Progenitor cell of endocrine pancreas (in vitro differentiated cells): ENCODE data around the gene PTPN14. TPM values are rescaled to one million over a fixed set of nuclear protein-coding genes. Genes with fewer than 3 reads are reported as not detected.

ENCODE experiments used
- DNase-seq: peaks from one replicate; pipeline ENCODE4 v3.0.0; 2021; ENCODE audit warnings: low spot score; ENCODE audit not compliant: unreplicated experiment
- H3K27ac Mint-ChIP-seq: 2 replicates; pipeline ENCODE4 v1.8.0; 2021; ENCODE audit warnings: mild to moderate bottlenecking, moderate library complexity, mixed read lengths
- H3K27me3 Mint-ChIP-seq: 2 replicates; pipeline ENCODE4 v1.8.0; 2021; ENCODE audit warnings: mixed read lengths
- H3K36me3 Mint-ChIP-seq: 2 replicates; pipeline ENCODE4 v1.8.0; 2022; ENCODE audit warnings: mixed read lengths; ENCODE audit not compliant: insufficient read depth
- H3K4me1 Mint-ChIP-seq: 2 replicates; pipeline ENCODE4 v1.8.0; 2021; ENCODE audit warnings: low read depth, mixed read lengths
- H3K4me3 Mint-ChIP-seq: 2 replicates; pipeline ENCODE4 v1.8.0; 2021; ENCODE audit warnings: low read depth, mild to moderate bottlenecking, moderate library complexity, mixed read lengths
- H3K9me3 Mint-ChIP-seq: 2 replicates; pipeline ENCODE4 v1.8.0; 2021; ENCODE audit warnings: low read depth, mixed read lengths
- total RNA-seq: library from RNA; stranded (reverse); gene quantifications from 2 replicates; pipeline ENCODE4 v1.2.1, GENCODE V29; 2021
- TF ChIP-seq, protein P1 (sequence below): fragments of 200-600 bp; sonication (generic); IDR thresholded peaks from one replicate; pipeline ENCODE4 v1.5.0; 2021; ENCODE audit warnings: antibody characterized with exemption, mild to moderate bottlenecking; ENCODE audit not compliant: unreplicated experiment

The PTPN14 gene
- total RNA-seq, 1 donor from 2014 or later, result 37.0 TPM

DNA sequence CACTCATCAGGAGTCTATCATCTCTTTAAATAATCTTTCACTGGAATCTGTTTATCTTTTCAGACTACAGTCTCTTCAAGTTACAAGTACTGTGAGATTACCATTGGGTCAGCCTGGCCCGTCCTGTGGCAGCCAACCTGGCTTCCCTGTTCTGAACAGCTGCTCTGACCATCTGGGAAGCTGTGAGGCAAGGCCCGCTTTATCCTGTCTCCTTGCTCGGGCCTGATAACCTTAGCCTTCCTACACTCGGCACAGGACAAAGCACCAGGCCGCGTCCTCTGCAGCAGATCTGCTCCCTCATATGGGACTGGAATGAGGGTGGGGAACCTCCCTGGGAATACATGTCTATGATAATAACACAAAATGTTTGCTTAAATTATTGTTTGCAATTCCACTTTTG, 113.3 kb downstream of the PTPN14 start:
- DNase-seq, result no peak
- Mint-ChIP-seq H3K27ac (no peak overlapping the region), H3K4me1 (peaks cover 39% of the 10 kb centered on the region), H3K4me3 (no peak overlapping the region), H3K36me3 (peaks cover 7% of the 10 kb centered on the region), H3K27me3 (no peaks in the 10 kb centered on the region), H3K9me3 (peaks cover 4% of the 10 kb centered on the region)
- TF ChIP-seq, protein P1, sequence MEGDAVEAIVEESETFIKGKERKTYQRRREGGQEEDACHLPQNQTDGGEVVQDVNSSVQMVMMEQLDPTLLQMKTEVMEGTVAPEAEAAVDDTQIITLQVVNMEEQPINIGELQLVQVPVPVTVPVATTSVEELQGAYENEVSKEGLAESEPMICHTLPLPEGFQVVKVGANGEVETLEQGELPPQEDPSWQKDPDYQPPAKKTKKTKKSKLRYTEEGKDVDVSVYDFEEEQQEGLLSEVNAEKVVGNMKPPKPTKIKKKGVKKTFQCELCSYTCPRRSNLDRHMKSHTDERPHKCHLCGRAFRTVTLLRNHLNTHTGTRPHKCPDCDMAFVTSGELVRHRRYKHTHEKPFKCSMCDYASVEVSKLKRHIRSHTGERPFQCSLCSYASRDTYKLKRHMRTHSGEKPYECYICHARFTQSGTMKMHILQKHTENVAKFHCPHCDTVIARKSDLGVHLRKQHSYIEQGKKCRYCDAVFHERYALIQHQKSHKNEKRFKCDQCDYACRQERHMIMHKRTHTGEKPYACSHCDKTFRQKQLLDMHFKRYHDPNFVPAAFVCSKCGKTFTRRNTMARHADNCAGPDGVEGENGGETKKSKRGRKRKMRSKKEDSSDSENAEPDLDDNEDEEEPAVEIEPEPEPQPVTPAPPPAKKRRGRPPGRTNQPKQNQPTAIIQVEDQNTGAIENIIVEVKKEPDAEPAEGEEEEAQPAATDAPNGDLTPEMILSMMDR, result no peak

DNA sequence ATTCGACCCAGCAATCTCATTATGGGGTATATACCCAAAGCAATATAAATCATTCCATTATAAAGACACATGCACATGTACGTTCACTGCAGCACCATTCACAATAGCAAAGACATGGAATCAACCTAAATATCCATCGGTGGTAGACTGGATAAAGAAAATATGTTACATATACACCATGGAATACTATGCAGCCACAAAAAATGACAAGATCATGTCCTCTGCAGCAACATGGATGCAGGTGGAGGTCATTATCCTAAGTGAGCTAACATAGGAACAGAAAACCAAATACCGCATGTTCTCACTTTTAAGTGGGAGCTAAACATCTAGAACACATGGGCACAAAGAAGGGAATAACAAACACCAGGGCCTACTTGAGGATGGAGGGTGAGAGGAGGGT, 115.5 kb downstream of the PTPN14 start:
- Mint-ChIP-seq H3K9me3 (peaks cover 4% of the 10 kb centered on the region), H3K4me1 (peaks cover 30% of the 10 kb centered on the region), H3K36me3 (peaks cover 1% of the 10 kb centered on the region), H3K27ac (no peak overlapping the region), H3K4me3 (no peak overlapping the region), H3K27me3 (no peaks in the 10 kb centered on the region)
- TF ChIP-seq, protein P1, result no peak
- DNase-seq, result no peak

DNA sequence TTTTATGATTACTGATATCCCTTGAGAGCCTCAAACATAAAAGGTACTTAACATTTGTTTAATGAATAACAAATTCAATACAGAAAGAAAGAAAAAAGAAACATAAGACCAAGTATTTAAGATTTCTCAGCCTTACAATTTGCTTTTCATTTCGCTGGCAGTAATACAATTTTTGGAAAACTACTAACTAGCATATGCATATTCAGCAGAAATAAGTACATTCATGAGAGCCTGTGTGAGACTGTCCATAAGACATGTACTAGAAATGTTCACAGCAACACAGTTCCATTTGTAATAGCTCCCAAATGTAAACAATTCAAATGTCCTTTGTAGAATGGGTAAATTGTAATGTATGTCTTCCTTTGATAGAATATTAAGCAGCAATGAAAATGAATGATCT, 119.2 kb downstream of the PTPN14 start:
- Mint-ChIP-seq H3K27me3 (no peaks in the 10 kb centered on the region), H3K9me3 (peaks cover 4% of the 10 kb centered on the region), H3K4me1 (peaks cover 3% of the 10 kb centered on the region), H3K4me3 (no peak overlapping the region), H3K36me3 (peaks cover 1% of the 10 kb centered on the region), H3K27ac (no peak overlapping the region)
- TF ChIP-seq, protein P1, result no peak
- DNase-seq, result no peak

DNA sequence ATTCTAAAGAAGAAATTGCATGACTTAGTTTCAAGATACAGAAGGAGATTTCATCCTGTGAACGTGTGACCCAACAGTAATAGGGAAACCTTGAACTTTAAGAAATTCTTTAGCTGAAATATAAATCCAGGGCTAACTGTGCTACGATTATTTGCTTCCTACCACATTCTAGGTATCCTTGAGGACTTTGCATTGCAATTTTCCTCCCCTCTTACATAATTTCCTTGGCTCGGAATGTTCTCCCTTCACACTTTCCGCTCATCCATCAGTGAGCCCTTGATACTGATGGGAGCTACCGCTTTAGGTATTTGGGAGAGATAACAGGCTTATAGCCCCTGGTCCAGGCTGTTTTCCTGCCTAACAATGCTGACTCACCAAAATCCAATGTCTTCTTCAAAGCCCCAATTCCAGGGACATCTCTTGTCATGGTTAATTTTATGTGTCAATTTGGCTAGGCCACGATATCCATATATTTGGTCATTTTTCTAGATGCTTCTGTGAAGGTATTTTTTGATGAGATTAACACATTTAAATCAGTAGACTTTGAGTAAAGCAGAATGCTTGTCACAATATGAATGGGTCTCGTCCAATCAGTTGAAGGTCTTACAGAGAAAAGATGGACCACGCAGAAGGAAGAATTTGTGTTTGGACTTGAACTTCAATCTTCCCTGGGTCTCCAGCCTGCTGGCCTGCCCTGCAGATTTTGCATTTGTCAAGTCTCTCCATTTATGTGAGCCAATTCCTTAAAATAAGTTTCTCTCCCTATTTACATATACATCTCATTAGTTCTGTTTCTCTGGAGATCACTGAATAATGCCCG, 121.2 kb downstream of the PTPN14 start:
- H3K36me3 Mint-ChIP-seq, result no peaks in the 10 kb centered on the region
- H3K4me3 Mint-ChIP-seq, result no peak overlapping the region
- peaks cover 5% of the 10 kb centered on the region for H3K4me1 Mint-ChIP-seq
- H3K9me3 Mint-ChIP-seq, result no peaks in the 10 kb centered on the region
- H3K27ac Mint-ChIP-seq, result no peak overlapping the region
- no peaks in the 10 kb centered on the region for H3K27me3 Mint-ChIP-seq
- TF ChIP-seq, protein P1, result no peak
- no peak for DNase-seq

DNA sequence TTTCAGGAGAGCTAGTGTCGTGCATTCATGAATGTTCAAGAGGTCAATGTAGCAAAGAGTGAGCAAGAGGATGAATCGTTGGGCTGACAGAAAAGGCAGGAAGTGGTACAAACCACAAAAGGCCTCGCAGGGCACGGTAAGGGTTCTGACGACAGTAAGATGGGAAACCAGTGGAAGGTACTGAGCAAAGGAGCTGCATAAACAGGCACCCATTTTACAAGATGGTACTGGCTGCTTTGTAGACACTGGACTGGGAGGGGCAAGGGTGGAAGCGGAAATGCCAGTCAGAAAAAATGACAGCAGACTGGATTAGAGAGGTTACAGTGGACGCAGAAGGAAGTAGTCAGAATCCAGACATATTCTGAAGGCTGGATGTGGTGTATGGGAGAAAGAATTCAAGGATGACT, 123.5 kb downstream of the PTPN14 start:
- Mint-ChIP-seq H3K27me3 (no peaks in the 10 kb centered on the region), H3K27ac (peak overlapping the region; percentile 27), H3K4me1 (peaks cover 9% of the 10 kb centered on the region), H3K4me3 (no peak overlapping the region), H3K9me3 (no peaks in the 10 kb centered on the region), H3K36me3 (no peaks in the 10 kb centered on the region)
- no peak for DNase-seq
- TF ChIP-seq, protein P1, result no peak
